ENCODE measurements around the gene CACNA2D3. TPM values are rescaled to one million over a fixed set of nuclear protein-coding genes. Genes with fewer than 3 reads are reported as not detected.

CACNA2D3 gene
- total RNA-seq, 1 donor from 2014 or later: 21.2 TPM

- intact Hi-C loops (cut with micrococcal nuclease): no loop called here
- no peaks in the 10 kb centered on the region for H3K27me3 ChIP-seq (ENCODE audit: low read depth)
- no peak overlapping the region for H3K27ac ChIP-seq (replicated peaks)
- H3K36me3 ChIP-seq: no peaks in the 10 kb centered on the region
- H3K9me3 ChIP-seq (replicated peaks): no peaks in the 10 kb centered on the region
- DNase-seq: no peak
- TF ChIP-seq CTCF (IDR thresholded peaks at IDR 0.05; ENCODE audit: borderline replicate concordance): no peak
- no peaks in the 10 kb centered on the region for H3K4me1 ChIP-seq
- no peak overlapping the region for H3K4me3 ChIP-seq
These were observed 562.9 kb downstream of the CACNA2D3 start for GRCh38 chr3:54685213-54685612.

- no peak for TF ChIP-seq CTCF (IDR thresholded peaks at IDR 0.05; ENCODE audit: borderline replicate concordance)
- Histone ChIP-seq H3K4me3 (no peak overlapping the region), H3K27me3 (ENCODE audit: low read depth) (no peaks in the 10 kb centered on the region), H3K36me3 (no peaks in the 10 kb centered on the region), H3K27ac (replicated peaks) (no peak overlapping the region), H3K9me3 (replicated peaks) (no peaks in the 10 kb centered on the region), H3K4me1 (no peaks in the 10 kb centered on the region)
- intact Hi-C loops (cut with micrococcal nuclease): no loop called here
- DNase-seq: no peak
These were observed 569.0 kb downstream of the CACNA2D3 start for GRCh38 chr3:54691289-54691771.

- TF ChIP-seq CTCF (IDR thresholded peaks at IDR 0.05; ENCODE audit: borderline replicate concordance): no peak
- no peaks in the 10 kb centered on the region for H3K4me1 ChIP-seq
- no peaks in the 10 kb centered on the region for H3K27me3 ChIP-seq (ENCODE audit: low read depth)
- no peak overlapping the region for H3K27ac ChIP-seq (replicated peaks)
- intact Hi-C loops (cut with micrococcal nuclease): no loop called here
- H3K36me3 ChIP-seq: no peaks in the 10 kb centered on the region
- no peaks in the 10 kb centered on the region for H3K9me3 ChIP-seq (replicated peaks)
- DNase-seq: no peak
- H3K4me3 ChIP-seq: no peak overlapping the region
These were observed 574.0 kb downstream of the CACNA2D3 start for GRCh38 chr3:54696313-54696712.

GRCh38 chr3:54698054-54698453 lies 575.7 kb downstream of the CACNA2D3 start:
- no peaks in the 10 kb centered on the region for H3K4me1 ChIP-seq
- TF ChIP-seq CTCF (IDR thresholded peaks at IDR 0.05; ENCODE audit: borderline replicate concordance): no peak
- H3K27me3 ChIP-seq (ENCODE audit: low read depth): no peaks in the 10 kb centered on the region
- intact Hi-C loops (cut with micrococcal nuclease): no loop called here
- H3K4me3 ChIP-seq: no peak overlapping the region
- DNase-seq: no peak
- no peak overlapping the region for H3K27ac ChIP-seq (replicated peaks)
- H3K36me3 ChIP-seq: no peaks in the 10 kb centered on the region
- H3K9me3 ChIP-seq (replicated peaks): no peaks in the 10 kb centered on the region

- H3K36me3 ChIP-seq: no peaks in the 10 kb centered on the region
- no peak overlapping the region for H3K27ac ChIP-seq (replicated peaks)
- no peak overlapping the region for H3K4me3 ChIP-seq
- H3K9me3 ChIP-seq (replicated peaks): no peaks in the 10 kb centered on the region
- peaks cover 9% of the 10 kb centered on the region for H3K4me1 ChIP-seq
- DNase-seq: no peak
- intact Hi-C loops (cut with micrococcal nuclease): no loop called here
- H3K27me3 ChIP-seq (ENCODE audit: low read depth): no peaks in the 10 kb centered on the region
- no peak for TF ChIP-seq CTCF (IDR thresholded peaks at IDR 0.05; ENCODE audit: borderline replicate concordance)
These were observed 581.6 kb downstream of the CACNA2D3 start for GRCh38 chr3:54703923-54704322.

GRCh38 chr3:54705730-54706129 lies 583.4 kb downstream of the CACNA2D3 start:
- intact Hi-C loops (cut with micrococcal nuclease): no loop called here
- Histone ChIP-seq H3K27me3 (ENCODE audit: low read depth) (no peaks in the 10 kb centered on the region), H3K27ac (replicated peaks) (no peak overlapping the region), H3K9me3 (replicated peaks) (no peaks in the 10 kb centered on the region), H3K4me3 (no peak overlapping the region), H3K36me3 (no peaks in the 10 kb centered on the region), H3K4me1 (peaks cover 9% of the 10 kb centered on the region)
- no peak for DNase-seq
- no peak for TF ChIP-seq CTCF (IDR thresholded peaks at IDR 0.05; ENCODE audit: borderline replicate concordance)
